GM11168 (cell line): ENCODE results near the gene AP5S1.

Experiments used
- in situ Hi-C: fragments of 300-500 bp; cut with MboI; formaldehyde crosslinking; loops from one replicate; pipeline ENCODE4 v1.12.0; 2022; ENCODE audit warnings: low sequenced_read_pairs; ENCODE audit not compliant: unreplicated experiment

AP5S1 gene, protein sequence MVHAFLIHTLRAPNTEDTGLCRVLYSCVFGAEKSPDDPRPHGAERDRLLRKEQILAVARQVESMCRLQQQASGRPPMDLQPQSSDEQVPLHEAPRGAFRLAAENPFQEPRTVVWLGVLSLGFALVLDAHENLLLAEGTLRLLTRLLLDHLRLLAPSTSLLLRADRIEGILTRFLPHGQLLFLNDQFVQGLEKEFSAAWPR

DNA sequence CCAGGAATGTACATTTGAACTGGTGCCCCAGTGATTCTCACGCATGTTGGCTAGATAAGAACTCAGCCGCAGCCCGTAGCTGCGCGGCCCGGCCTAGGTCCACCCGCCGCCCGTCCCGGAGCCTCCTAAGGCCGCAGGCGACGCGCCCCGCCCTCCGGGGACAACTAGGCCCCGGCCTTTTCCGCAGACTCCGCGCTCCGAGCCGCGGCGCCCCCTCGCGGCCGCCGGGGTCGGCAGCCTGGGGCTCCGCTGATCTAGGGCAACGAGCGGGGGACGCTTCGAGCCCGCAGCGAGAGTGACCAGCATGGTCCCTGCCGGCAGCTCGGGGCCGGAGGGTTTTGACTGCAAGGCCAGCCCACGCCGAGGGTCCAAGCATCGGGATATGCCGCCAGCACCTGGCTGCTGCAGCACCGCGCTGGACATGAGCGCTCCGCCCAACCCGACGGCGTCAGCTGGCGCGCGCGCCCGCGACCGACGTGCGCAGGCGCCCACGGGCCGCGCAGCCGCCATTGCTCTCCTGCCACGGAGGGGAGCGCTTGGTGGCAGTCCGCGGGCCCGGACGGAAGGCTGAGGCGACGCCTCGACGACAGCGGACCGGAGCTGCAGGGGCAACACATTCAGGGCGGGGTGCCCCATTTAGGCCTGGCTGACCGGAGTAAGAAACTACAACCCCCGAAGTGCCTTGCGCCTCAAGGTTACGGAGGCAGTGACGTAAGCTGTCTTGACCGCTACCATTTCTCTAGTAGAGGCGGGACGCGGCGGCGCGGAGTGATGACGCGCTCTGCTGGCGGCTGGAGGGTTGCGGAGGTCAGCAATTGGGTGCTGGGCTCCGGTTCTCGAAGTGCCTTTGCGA is at the start of gene AP5S1:
AP5S1 (plus strand) TSS at position 500 of the 853 bp plus-strand sequence. CDS start 1,571 bp downstream, outside the sequence.
- in situ Hi-C loops: no loop called here

DNA sequence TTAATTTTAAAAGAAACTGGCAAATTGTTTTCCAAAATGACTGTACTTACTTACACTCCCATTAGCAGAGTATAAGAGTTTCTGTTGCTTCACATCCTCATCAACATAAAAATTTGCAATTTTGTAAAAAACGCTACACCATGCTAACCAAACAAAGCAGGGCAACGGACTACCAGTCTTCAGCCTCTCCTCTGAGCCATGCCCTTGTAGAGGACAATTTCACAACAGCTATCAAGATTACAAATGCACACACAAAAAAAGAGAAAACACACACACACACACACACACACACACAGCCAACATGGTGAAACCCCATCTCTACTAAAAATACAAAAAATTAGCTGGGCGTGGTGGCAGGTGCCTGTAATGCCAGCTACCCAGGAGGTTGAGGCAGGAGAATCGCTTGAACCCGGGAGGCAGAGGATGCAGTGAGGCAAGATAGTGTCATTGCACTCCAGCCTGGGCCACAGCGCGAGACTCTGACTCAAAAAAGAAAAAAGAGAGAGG is 48.7 kb upstream of the AP5S1 start:
- in situ Hi-C loops: no loop called here

DNA sequence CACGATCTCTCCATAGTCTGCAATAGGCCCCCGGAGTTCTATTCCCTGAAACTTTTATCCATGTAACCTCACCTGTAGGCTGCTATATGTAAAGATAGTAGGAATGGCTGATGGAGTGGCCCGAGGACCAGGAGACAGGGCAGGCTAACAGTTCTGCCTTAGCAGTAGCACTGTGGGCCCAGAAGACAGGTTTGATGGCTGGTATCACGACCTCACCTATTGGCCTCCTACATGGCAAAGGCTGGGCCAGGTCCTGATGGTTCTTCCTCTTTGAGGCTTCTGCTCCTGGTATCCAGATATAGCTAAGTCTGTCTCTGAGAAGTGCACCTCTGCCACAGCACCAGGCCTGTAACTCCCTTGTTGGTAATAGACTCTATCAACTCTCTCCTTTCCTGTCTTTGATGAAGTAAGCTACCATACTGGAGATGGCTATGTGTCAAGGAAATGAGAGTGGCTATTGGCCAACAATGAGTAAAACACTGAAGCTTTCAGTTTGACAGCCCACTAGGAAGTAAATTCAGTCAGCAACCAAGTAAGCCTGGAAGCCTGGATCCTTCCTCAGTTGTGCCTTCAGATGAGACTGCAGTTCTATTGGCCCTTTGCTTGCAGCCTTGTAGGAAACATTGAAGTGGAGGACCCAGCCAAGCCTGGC is 44.8 kb upstream of the AP5S1 start:
- in situ Hi-C loops: no loop called here

DNA sequence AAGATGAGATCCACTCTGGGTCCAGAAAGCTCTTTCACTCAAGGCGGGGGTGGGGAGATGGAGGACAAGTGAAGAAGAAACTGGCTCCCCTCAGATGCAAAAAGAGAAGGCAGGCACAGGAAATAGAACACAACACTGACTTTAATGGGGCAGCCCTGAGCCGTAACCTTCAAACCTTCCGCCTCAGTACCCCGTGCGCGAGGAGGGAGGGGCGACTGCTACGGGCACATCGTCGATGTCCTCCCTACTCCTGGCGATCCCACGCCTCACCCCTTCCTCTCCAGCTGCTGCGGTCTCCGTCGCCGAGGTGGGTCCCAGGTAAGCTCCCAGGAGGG is 43.0 kb upstream of the AP5S1 start:
- in situ Hi-C loops: no loop called here

DNA sequence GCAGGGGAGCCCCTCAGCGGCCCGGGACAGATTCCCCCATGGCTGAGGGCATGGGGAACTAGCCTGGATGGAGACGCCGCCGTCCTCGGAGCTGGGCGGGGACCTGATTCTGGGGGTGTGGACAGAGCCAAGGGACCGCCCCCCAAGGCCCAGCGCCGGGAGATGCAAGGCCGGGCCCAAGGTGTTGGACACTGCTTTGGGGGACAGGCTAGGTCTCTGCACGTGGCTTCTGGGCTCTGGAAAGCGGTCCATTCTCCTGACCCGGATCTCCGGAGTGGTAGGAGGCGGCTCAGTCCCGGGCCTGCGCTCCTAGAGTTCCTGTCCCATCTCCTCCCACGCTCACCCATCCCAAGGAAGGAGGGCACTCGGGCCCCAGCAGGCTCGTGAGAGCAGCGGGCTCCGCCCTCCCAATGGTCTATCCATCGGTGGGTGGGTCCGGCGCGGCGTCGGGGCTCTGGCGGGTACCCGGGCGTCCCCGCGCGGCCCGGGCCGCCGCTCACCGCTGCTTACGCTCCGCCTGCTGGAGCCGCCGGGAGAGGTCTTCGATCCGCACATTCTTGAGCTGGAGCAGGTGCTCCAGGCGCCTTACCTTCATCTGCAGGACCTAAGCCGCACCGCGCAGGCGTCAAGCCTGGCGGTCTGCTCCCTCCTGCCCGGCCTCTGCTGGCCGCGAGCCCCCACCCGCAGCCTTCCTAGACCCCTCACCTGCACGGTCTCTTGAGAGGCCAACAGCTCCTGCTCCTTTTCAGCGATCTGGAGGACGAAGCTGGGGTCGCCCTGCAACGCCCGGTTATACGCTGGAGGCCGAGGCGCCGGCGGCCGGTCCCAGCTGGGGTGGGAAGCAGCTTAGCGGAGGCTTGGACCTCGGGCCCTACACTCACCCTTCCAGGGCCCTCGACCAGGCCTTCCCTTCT is 42.4 kb upstream of the AP5S1 start:
- in situ Hi-C loops: no loop called here

DNA sequence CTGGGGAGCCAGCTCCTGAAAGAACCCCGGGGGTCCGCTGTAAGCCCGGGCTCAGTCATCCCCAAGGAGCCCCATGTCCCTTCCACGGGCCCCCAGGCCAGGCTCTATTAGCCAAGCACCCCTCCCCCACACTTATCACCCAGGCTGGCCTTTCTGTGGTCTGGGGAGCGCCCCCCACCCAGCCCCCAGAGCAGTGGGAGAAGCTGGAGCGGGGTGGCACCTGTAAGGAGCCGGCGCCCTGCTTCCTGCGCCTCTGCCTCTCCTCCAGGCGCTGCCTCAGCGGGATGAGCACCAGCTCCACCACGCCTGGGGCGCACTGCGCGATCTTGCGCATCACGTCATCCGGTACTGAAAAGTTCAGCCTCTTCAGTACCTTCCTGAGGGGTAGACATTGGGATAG is 41.4 kb upstream of the AP5S1 start:
- in situ Hi-C loops: no loop called here

DNA sequence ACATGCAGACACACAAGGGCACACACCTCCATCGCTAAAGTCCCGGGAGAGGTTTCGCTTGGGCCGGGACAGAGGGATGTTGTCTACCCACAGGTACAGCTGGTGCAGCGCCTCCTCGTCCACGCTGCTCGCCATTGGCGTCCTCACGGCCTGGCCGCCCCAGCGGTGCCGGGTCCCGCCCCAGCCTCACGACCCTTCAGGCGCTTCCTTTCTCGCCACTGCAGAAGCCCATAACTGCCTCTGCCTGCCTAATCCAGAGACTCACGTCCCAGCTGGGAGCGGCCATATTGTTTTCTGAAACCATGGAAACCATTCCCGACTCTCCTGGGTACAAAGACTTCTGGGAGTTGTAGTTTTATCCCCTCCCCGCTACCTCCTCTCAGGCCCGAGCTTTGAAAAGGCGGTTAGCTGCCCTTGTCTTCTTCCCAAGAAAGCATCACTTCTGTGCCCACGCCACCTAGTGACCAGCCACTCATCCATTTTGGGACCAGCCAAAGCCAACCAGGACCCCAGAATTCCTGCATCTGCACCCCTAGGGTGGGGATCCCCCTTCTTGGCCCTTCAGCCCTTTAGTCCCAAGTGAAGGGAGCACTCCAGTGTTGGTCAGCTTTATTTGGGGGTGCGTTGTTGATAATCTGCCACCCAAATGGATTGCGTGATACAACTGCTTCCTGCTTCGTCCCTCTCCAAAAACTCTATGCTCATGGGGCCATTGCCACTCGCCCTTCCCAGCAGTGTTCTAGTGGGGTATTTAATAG is 39.0 kb upstream of the AP5S1 start, which contains the start of gene SPEF1:
SPEF1 (minus strand) TSS at position 296 of the 758 bp plus-strand sequence; CDS start at position 135, 161 bp downstream.
- in situ Hi-C loops: loop anchor here (10.0 kb wide), 1 partner anchor 73 kb away; no protein-coding TSS in a partner anchor

DNA sequence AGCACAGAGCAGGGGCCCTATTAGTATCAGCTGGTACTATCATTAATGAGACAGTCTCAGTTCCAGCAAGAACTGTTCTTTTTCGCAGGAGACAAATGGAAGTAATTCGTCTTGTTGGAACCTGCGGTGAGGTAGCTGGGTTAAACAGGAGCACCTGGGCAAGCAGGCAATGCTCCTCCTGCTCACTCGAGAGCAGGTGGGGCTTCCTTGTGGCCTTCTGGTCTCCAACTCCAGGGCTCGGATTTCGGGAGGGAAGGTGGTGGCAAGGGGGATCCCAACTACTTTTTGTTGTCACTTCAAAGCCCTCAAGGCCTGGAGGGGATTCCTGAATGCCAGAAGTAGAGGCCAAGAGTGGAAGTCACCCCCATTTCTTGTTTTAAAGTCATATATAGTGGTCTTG is 37.8 kb upstream of the AP5S1 start:
- in situ Hi-C loops: loop anchor here (10.0 kb wide), 1 partner anchor 72 kb away; no protein-coding TSS in a partner anchor

DNA sequence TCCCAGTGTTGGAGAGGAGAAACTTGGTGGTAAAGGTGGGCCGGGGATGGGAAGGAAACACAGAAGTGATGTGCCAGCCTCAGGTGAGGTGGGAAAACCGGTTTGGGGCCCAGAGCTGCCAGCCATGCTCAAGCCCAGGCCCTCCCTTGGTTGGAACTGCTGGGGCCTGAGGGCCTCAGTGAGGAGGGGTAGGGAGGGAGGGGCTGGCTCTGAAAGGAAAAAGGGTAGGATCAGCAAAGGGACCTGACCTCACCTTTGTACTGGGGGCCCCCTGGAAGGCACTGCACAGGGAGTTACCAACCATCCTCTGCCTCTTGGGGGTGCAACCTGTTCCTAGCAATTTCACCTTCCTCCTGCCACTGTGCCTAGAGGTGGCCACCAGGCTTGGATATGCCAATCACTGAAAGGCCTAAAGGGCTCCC is 37.3 kb upstream of the AP5S1 start:
- in situ Hi-C loops: loop anchor here (10.0 kb wide), 1 partner anchor 72 kb away; no protein-coding TSS in a partner anchor

DNA sequence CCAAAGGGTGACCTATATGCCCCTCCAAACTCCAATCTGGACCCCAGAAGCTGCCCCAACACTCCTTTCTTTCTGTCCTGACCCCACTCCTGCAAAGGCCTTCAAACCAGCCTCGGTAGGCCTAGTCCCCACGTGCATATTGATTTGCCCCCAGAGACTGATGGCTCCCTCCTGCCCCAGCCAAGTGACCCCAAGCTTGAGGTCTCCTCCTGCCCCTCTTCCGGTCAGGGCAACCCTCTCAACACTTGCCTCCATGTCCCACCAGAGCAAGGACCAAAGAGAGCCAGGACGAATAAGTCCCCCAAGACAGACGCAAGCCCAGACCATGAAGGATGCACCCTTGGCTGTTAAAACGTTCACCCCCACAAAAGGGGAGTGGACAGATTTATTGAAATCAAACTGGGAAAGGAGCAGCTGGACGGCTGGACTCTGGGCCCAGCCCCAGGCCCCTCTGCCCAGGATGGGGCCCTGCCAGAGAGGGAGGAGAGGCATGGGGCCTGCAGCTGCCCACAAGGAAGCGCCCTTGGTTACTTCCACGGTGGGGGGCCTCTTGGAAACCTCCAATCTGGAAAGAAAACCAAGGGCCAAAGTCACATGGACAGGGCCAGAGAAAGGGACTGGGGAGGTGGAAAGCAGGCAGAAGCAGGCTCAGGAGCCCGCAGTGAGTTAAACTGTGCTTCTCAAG is 36.7 kb upstream of the AP5S1 start:
- in situ Hi-C loops: loop anchor here (10.0 kb wide), 1 partner anchor 71 kb away; no protein-coding TSS in a partner anchor

DNA sequence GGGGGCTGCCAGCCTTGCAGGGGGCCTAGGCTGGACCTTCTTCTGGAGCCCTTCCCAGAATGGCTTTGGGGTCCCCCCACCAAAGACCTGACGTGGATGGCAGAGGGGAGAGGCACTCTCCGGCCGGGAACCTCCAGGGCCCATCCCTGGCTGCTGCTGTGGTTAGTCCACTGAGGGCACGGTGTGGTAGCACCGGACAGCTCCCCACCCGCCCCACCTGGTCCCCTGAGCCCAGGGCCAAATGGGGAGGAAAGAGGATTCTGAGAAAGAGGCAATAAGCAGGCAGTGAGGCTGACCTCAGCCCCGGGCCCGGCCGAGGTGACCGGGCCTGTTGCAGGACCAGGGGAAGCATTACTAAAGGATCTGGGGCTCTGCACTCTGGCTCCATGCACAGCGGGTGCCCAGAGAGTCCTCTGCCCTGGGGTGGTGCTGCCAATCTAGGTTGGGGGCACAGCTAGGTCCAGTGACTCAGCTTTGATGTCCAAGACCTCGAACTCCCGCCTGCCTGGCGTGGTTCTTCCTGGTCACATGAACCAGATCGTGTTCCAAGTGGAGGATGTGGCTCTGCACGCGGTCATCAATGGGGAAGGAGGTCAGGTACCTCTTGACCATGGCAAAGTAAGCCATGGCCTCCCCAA is 36.0 kb upstream of the AP5S1 start:
- in situ Hi-C loops: loop anchor here (10.0 kb wide), 1 partner anchor 70 kb away; no protein-coding TSS in a partner anchor

DNA sequence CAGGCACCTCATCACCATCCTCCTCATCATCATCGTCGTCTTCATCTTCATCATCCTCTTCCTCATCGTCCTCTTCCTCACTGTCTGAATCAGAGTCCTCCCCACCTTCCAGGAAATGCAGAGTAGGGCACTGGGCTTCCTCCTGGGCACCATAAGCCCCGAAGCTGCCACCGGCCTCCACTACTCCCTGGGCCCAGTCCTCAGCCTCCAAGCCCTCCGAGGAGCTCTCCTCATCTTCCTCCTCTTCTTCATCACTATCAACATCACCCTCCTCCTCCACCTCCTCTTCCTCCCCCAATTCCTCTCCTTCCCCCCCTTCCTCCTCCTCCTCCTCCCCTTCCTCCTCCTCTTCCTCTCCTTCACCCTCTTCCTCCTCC is 35.5 kb upstream of the AP5S1 start:
- in situ Hi-C loops: loop anchor here (10.0 kb wide), 1 partner anchor 70 kb away; no protein-coding TSS in a partner anchor

DNA sequence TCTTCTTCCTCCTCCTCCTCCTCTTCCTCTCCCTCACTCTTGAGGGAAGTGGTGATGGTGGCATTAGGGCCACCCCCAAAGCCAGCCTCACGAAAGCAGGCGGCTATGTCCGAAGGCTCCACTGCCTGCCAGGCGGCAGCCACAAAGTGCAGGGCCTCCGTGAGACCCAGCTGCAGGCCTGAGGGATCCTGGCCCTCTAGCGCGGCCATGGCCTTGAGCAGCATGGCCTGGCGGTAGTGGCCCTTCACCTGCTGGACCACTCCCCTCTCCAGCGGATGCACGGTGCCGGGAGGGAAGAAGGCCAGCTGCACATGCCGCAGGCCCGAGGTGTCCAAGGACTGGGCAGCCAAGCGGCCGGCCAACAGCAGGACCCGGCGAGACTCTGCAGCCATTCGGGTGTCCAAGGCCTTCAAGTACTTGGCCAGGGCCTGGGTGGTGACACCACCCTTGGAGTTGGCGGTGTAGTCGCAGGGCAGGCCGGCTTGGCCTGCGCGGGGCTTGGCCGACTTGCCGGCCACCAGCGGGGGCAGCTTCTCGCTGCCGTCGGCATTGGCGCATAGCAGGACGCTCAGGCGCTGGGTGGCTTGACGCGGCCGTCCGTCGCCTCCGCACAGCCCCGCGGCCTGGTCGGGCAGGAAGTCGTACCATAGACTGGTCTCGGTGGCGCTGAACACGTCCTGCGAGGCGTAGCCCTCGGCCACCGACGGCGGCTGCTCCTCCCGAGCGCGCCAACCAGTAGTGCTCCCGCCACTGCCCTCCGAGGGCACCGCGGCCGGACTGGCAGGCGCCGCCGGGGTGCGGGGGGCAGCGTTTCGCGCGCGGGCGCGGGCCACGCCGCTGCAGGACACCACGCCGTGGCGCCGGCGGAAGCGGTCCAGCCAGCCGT is 34.9 kb upstream of the AP5S1 start:
- in situ Hi-C loops: loop anchor here (10.0 kb wide), 1 partner anchor 69 kb away; no protein-coding TSS in a partner anchor

DNA sequence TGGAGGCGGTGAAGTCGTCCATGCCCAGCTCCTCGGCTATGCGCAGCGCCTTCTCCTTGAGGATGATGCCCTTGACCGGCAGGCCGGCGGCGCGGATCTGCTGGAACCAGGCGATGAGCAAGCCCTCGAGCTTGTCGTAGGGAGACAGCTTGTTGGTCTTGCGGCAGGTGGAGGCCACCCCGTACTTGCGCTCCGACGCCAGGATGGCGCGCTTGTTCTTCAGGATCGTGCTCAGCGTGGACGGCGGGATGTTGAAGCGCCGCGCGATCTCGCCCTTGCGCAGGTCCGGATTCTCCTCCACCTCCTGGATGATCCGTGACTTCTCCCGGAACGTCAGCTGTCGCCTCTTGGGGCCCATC is 34.2 kb upstream of the AP5S1 start:
- in situ Hi-C loops: loop anchor here (10.0 kb wide), 1 partner anchor 69 kb away; no protein-coding TSS in a partner anchor

DNA sequence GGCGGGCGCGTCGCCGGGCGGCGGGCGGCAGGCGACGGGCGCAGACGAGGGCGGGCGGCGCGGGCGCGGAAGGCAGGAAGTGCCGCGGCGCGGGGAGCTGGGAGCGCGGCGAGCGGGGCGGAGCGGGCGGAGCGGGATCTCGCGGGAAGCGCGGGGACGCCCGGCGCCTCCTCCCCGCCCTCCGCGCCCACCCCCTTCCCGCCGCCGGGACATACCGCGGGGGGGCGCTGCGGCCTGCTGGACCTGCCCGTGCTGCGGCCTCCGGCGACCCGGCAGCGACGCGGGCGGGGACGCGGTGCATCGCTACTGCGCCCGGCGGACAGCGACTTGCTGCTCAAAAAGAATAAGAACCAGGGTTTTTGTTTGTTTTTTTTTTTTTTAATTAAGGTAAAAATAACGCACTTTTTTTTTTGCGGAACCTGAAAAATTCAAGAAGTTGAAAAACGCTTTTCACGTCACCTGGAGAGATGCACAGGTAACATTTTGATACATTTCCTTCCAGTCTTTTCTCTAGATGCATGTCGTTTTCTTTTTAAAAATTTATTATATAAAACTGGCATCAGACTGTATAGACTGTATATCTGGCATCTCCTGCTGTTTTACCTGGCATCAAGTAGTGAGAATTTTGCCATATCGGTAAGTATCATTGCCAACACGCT is 33.6 kb upstream of the AP5S1 start, which contains the start of gene CENPB:
CENPB (minus strand) TSS at position 76 of the 659 bp plus-strand sequence. CDS start 257 bp downstream, outside the sequence.
- in situ Hi-C loops: loop anchor here (10.0 kb wide), 1 partner anchor 68 kb away; no protein-coding TSS in a partner anchor
